Kidney (tissue), 14 donors: ENCODE measurements around the gene C21orf91. TPM values are rescaled to one million over a fixed set of nuclear protein-coding genes. Genes with fewer than 3 reads are reported as not detected.

Experiments used
- DNase-seq, 5 donors: peaks; one replicate each; pipeline ENCODE4 v3.0.0-alpha.2; 2013 to 2020
- FAIRE-seq: peaks from 2 replicates; lab custom pipeline; 2012; peaks lifted over from hg19 to GRCh38; lab: Jason Lieb, UNC
- H3K27ac ChIP-seq, 2 donors: one replicate each; pipeline ENCODE4 v1.7.0; 2013; ENCODE audit warnings: low read depth in 2 of 2, low read length in 2 of 2, inconsistent platforms in 1 of 2
- H3K27me3 ChIP-seq: one replicate; pipeline ENCODE4 v1.7.1; 2013; ENCODE audit warnings: low read length, inconsistent platforms; ENCODE audit not compliant: control insufficient read depth, insufficient read depth
- H3K36me3 ChIP-seq, 3 donors: one replicate each; pipeline versions ENCODE4 v1.7.0 to v1.7.1; 2013; ENCODE audit warnings: low read length in 3 of 3, control low read depth in 1 of 3, inconsistent platforms in 1 of 3; ENCODE audit not compliant: insufficient read depth in 3 of 3, control insufficient read depth in 2 of 3
- H3K4me1 ChIP-seq, 3 donors: one replicate each; pipeline versions ENCODE4 v1.7.0 to v1.7.1; 2013; ENCODE audit warnings: low read length in 3 of 3, inconsistent platforms in 1 of 3, low read depth in 1 of 3; ENCODE audit not compliant: control insufficient read depth in 2 of 3, insufficient read depth in 2 of 3
- H3K4me3 ChIP-seq, 3 donors: one replicate each; pipeline versions ENCODE4 v1.7.0 to v1.8.1; 2013; ENCODE audit warnings: low read length in 3 of 3, control low read depth in 1 of 3, inconsistent platforms in 1 of 3
- H3K9ac ChIP-seq, 3 donors: one replicate each; pipeline versions ENCODE4 v1.7.0 to v1.7.1; 2013; ENCODE audit warnings: low read length in 3 of 3, control low read depth in 1 of 3, inconsistent platforms in 1 of 3
- H3K9me3 ChIP-seq, 3 donors: one replicate each; pipeline versions ENCODE4 v1.7.0 to v1.7.1; 2013; ENCODE audit warnings: low read length in 3 of 3, control low read depth in 1 of 3, inconsistent platforms in 1 of 3; ENCODE audit not compliant: control insufficient read depth in 2 of 3, insufficient read depth in 1 of 3
- CTCF ChIP-seq: IDR thresholded peaks from 3 replicates; pipeline ENCODE4 v1.5.1; 2012; ENCODE audit warnings: mild to moderate bottlenecking, moderate library complexity, borderline replicate concordance; ENCODE audit not compliant: insufficient read depth; ENCODE audit errors: extremely low read depth
- intact Hi-C: fragments of 100-400 bp; cut with DNase I; formaldehyde crosslinking; loops from one replicate; pipeline ENCODE4 v1.11.1; 2022
- polyA plus RNA-seq: library from polyadenylated mRNA; stranded (reverse); fragments of 350-450 nt; fragmentation: Illumina TruSeq; extraction: RNeasy Lipid Tissue Mini Kit (QIAGEN cat#74804); gene quantifications from one replicate; pipeline ENCODE4 v1.2.3, GENCODE V29; 2014; ENCODE audit warnings: low read depth, low replicate concordance; ENCODE audit not compliant: insufficient read depth
- total RNA-seq: library from RNA; stranded (reverse); fragmentation: NEBNext Ultra II Directional; extraction: Animal tissue kit (Norgen Biotek cat#: 25700); gene quantifications from one replicate; pipeline ENCODE4 v1.2.1, GENCODE V29; 2021
- donor health status: control.
- donor health status: control.
- donor health status: control.
- donor health status: control.
- donor health status: control.
- donor health status: DM: yes; HTN: yes; CAD: no.
- donor health status: Normal renal cell carcinoma (clear cell type).

The C21orf91 gene
- total and polyA plus RNA-seq, 2 donors from 2014 or later = 2.5 to 20.4 TPM

GRCh38 chr21:17789069-17789468, 30.1 kb downstream of the C21orf91 start:
- H3K9ac ChIP-seq = no peak overlapping the region
- TF ChIP-seq CTCF = no peak
- FAIRE-seq (no peak), DNase-seq (no peak)
- H3K9me3 ChIP-seq = no peaks in the 10 kb centered on the region
- H3K36me3 ChIP-seq = peaks cover 6 to 14% (median 9%) of the 10 kb centered on the region in 3 donors
- peaks cover 0 to 5% (median 0%) of the 10 kb centered on the region in 3 donors for H3K4me1 ChIP-seq
- intact Hi-C loops = no loop called here
- no peaks in the 10 kb centered on the region for H3K27me3 ChIP-seq
- H3K27ac ChIP-seq = no peak overlapping the region
- no peak overlapping the region for H3K4me3 ChIP-seq

- H3K9me3 ChIP-seq = no peaks in the 10 kb centered on the region
- H3K4me3 ChIP-seq = no peak overlapping the region
- intact Hi-C loops = no loop called here
- no peak for DNase-seq
- H3K27me3 ChIP-seq = no peaks in the 10 kb centered on the region
- H3K36me3 ChIP-seq = peaks cover 6 to 14% (median 9%) of the 10 kb centered on the region in 3 donors
- FAIRE-seq = no peak
- no peak for TF ChIP-seq CTCF
- H3K9ac ChIP-seq = no peak overlapping the region
- no peaks in the 10 kb centered on the region for H3K4me1 ChIP-seq
- H3K27ac ChIP-seq = no peak overlapping the region
These were observed 32.3 kb downstream of the C21orf91 start for GRCh38 chr21:17786851-17787181.

- no peak for TF ChIP-seq CTCF
- H3K4me1 ChIP-seq = no peaks in the 10 kb centered on the region
- DNase-seq (no peak), FAIRE-seq (no peak)
- intact Hi-C loops = no loop called here
- no peak overlapping the region for H3K9ac ChIP-seq
- no peak overlapping the region for H3K27ac ChIP-seq
- H3K4me3 ChIP-seq = no peak overlapping the region
- no peaks in the 10 kb centered on the region for H3K9me3 ChIP-seq
- peaks cover 6 to 14% (median 9%) of the 10 kb centered on the region in 3 donors for H3K36me3 ChIP-seq
- H3K27me3 ChIP-seq = no peaks in the 10 kb centered on the region
These were observed 32.9 kb downstream of the C21orf91 start for GRCh38 chr21:17786071-17786850.

- Histone ChIP-seq H3K4me1 (no peaks in the 10 kb centered on the region), H3K4me3 (no peak overlapping the region), H3K27me3 (no peaks in the 10 kb centered on the region), H3K27ac (no peak overlapping the region), H3K9me3 (no peaks in the 10 kb centered on the region), H3K36me3 (peaks cover 6 to 14% (median 9%) of the 10 kb centered on the region in 3 donors), H3K9ac (no peak overlapping the region)
- TF ChIP-seq CTCF = no peak
- intact Hi-C loops = no loop called here
- FAIRE-seq (no peak), DNase-seq (no peak)
These were observed 33.8 kb downstream of the C21orf91 start for GRCh38 chr21:17785403-17785788.
